HG02678 (cell line): ENCODE data around the gene XPOT.
A peak's percentile ranks its signal among the peaks of the same experiment; 100 is the strongest.

Experiments used
- ATAC-seq: cut with Tn5 transposase; IDR thresholded peaks from one replicate; pipeline ENCODE4 v1.9.1; 2021; ENCODE audit warnings: mild to moderate bottlenecking, moderate library complexity; ENCODE audit not compliant: unreplicated experiment

XPOT gene

GRCh38 chr12:64419696-64420095 is 15.5 kb downstream of the XPOT start:
- no peak for ATAC-seq

GRCh38 chr12:64427988-64428387 is 23.8 kb downstream of the XPOT start:
- ATAC-seq: no peak

- ATAC-seq: no peak
Measured at GRCh38 chr12:64428956-64429355, 24.8 kb downstream of the XPOT start.

GRCh38 chr12:64430886-64431285 is 26.7 kb downstream of the XPOT start:
- no peak for ATAC-seq

- ATAC-seq: no peak
Measured at GRCh38 chr12:64431791-64432190, 27.6 kb downstream of the XPOT start.

GRCh38 chr12:64433915-64434314 is 29.7 kb downstream of the XPOT start:
- ATAC-seq: no peak

GRCh38 chr12:64440100-64440499 is 35.9 kb downstream of the XPOT start:
- no peak for ATAC-seq

- no peak for ATAC-seq
Measured at GRCh38 chr12:64445490-64445889, 41.3 kb downstream of the XPOT start.

GRCh38 chr12:64446295-64446694 is 42.1 kb downstream of the XPOT start:
- no peak for ATAC-seq

GRCh38 chr12:64450057-64450640 is 46.0 kb downstream of the XPOT start:
- ATAC-seq: no peak

GRCh38 chr12:64450711-64451486 is 46.7 kb downstream of the XPOT start:
- no peak for ATAC-seq

GRCh38 chr12:64451687-64452558 is 47.7 kb downstream of the XPOT start, which contains the start of gene TBK1:
Gene TBK1 (plus strand): TSS chr12:64452120. CDS start chr12:64455871, 3,751 bp downstream.
- ATAC-seq: peak; percentile 86

GRCh38 chr12:64452559-64453329 is 48.6 kb downstream of the XPOT start:
- no peak for ATAC-seq

GRCh38 chr12:64455506-64455905 is 51.3 kb downstream of the XPOT start:
- no peak for ATAC-seq

GRCh38 chr12:64456119-64456518 is 51.9 kb downstream of the XPOT start:
- no peak for ATAC-seq

GRCh38 chr12:64457032-64457431 is 52.8 kb downstream of the XPOT start:
- no peak for ATAC-seq

GRCh38 chr12:64457466-64457865 is 53.3 kb downstream of the XPOT start:
- ATAC-seq: no peak

- no peak for ATAC-seq
Measured at GRCh38 chr12:64457923-64458322, 53.7 kb downstream of the XPOT start.

- peak; percentile 59 for ATAC-seq
Measured at GRCh38 chr12:64459394-64459891, 55.3 kb downstream of the XPOT start.

- no peak for ATAC-seq
Measured at GRCh38 chr12:64461634-64462414, 57.6 kb downstream of the XPOT start.
